Activated naive CD4-positive, alpha-beta T cell (primary cell): ENCODE data around the gene MEGF8.
A peak's percentile ranks its signal among the peaks of the same experiment; 100 is the strongest.

Experiments used
- DNase-seq, 4 experiments: peaks; one replicate each; lab custom pipeline; 2025; lab: John Stamatoyannopoulos, UW

MEGF8 gene

DNA sequence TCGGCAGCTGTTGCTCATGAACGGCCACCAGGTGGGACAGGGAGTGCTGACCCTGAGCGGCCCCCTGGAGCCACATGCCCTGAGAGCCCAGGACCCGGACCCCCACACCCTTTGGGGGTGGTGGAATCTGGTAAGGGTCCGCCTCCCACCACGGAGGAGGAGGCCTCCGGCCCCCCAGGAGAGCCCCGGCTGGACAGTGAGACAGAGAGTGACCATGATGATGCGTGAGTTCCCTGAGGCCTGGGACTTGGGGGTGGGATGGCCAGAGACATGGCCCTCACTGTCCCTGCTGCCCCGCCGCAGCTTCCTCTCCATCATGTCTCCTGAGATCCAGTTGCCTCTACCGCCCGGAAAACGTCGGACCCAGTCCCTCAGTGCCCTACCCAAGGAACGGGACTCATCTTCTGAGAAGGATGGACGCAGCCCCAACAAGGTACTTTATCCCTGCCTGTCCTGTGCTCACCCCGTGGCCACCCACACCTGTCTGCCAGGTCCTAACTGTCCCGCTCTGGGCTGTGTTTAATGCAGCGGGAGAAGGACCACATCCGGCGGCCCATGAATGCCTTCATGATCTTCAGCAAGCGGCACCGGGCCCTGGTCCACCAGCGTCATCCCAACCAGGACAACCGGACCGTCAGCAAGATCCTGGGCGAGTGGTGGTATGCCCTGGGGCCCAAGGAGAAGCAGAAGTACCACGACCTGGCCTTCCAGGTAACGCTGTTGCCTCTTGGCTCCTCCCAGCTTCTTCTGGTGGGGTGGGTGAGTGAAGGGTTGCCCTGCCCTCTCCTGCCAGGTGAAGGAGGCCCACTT is 38.2 kb upstream of the MEGF8 start:
- DNase-seq: no peak

DNA sequence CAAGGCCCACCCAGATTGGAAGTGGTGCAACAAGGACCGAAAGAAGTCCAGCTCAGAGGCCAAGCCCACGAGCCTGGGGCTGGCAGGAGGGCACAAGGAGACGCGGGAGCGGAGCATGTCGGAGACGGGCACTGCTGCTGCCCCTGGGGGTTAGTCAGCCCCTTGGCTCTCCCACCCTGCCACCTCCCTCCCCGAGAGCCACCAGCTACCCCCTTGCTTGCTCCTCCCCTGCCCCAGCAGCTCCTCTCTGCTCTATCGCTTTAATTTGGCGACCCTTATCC is 37.7 kb upstream of the MEGF8 start:
- DNase-seq: no peak

DNA sequence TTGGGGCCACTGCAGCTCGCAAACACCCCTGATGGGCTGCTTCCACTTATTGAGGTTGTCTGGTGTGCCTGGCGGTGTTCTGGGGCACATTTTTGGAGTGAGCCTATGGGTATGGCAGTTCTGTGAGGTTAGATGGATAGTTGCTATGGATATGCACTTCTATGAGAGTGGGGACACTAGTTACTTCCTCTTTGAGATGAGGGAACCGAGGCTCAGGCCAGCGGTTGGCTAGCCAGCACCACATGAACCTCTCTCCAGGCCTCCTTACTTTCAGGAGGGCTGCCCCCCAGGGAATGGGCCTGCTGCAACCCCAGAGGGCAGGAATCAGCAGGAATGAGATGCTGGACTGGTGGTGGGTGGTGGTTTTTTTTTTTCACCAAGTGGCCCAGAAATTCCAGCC is 37.0 kb upstream of the MEGF8 start:
- DNase-seq: no peak

DNA sequence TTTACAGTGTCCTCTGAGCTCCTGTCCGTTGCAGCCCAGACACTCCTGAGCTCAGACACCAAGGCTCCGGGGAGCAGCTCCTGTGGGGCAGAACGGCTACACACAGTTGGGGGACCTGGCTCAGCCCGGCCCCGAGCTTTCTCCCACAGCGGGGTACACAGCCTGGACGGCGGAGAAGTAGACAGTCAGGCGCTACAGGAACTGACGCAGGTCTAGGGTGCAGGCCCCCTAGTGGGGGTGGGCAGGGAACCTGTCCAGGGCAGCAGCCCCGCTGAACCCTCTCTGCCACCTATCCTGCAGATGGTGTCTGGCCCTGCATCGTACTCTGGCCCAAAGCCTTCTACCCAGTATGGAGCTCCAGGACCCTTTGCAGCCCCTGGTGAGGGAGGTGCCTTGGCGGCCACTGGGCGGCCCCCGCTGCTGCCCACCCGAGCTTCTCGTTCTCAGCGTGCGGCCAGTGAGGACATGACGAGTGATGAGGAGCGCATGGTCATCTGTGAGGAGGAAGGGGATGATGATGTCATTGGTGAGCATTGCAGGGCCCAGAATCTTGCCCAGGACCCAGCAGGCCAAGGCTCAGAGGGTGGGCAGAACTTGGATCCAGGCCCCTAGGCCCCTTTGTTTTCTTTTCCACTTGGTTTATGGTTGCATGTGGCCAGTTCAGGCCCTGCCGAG is 36.4 kb upstream of the MEGF8 start:
- no peak for DNase-seq

DNA sequence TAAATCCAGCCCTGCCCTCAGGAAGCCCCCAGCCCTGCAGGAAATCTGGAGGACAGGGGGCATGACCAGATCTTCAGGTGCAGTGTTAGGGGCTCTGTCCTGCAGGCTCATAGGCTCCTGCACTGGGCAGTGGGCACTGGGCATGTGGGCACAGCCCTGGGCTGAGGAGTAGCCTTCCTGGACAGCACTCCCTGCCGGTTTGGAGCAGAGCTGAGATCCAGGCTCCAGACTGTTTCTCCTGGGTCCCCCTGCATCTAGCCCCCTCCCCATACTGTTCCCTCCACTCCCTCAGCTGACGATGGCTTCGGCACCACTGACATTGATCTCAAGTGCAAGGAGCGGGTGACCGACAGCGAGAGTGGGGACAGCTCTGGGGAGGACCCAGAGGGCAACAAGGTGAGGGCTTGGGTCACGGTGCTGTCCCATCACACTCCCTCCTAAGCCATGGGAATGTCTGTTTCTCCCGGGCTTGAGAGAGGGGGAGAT is 35.8 kb upstream of the MEGF8 start:
- DNase-seq: no peak

DNA sequence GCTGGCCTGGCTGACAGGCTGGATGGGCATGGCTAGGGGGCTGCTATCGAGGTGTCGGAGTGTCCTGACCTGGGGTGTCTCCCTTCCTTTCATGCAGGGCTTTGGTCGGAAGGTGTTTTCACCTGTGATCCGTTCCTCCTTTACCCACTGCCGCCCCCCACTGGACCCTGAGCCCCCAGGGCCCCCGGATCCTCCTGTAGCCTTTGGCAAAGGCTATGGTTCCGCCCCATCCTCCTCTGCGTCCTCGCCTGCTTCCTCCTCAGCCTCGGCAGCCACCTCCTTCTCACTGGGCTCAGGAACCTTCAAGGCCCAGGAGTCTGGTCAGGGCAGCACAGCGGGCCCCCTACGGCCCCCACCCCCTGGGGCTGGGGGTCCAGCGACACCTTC is 35.3 kb upstream of the MEGF8 start:
- no peak for DNase-seq

DNA sequence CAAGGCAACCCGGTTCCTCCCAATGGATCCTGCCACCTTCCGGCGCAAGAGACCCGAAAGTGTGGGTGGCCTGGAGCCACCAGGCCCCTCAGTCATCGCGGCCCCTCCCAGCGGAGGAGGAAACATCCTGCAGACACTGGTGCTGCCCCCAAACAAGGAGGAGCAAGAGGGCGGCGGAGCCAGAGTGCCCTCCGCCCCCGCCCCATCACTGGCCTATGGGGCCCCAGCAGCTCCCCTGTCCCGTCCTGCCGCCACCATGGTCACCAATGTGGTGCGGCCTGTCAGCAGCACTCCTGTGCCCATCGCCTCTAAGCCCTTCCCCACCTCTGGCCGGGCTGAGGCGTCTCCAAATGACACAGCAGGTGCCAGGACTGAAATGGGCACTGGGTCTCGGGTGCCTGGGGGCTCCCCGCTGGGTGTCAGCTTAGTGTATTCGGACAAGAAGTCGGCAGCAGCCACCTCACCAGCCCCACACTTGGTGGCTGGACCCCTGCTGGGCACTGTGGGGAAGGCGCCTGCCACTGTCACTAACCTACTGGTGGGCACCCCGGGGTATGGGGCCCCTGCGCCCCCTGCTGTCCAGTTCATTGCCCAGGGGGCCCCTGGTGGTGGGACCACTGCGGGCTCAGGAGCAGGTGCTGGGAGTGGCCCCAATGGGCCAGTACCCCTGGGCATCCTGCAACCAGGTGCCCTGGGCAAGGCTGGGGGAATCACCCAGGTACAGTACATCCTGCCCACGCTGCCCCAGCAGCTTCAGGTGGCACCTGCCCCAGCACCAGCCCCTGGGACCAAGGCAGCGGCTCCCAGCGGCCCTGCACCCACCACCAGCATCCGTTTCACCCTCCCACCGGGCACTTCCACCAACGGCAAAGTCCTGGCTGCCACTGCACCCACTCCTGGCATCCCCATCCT is 34.7 kb upstream of the MEGF8 start:
- DNase-seq: peak in 3 of 4 experiments; percentile 32 to 62 (median 33)

DNA sequence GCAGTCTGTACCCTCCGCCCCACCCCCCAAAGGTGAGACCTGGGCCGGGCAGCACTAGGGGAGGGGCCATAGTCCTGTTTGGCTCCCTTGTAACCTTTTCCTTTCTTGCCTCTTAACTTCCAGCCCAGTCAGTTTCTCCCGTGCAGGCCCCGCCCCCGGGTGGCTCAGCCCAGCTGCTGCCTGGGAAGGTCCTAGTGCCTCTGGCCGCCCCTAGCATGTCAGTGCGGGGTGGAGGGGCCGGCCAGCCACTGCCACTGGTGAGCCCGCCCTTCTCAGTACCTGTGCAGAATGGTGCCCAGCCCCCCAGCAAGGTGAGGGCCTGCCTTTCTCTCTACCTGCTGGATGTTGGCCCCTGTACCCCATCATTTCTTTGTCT is 34.0 kb upstream of the MEGF8 start:
- DNase-seq: no peak

DNA sequence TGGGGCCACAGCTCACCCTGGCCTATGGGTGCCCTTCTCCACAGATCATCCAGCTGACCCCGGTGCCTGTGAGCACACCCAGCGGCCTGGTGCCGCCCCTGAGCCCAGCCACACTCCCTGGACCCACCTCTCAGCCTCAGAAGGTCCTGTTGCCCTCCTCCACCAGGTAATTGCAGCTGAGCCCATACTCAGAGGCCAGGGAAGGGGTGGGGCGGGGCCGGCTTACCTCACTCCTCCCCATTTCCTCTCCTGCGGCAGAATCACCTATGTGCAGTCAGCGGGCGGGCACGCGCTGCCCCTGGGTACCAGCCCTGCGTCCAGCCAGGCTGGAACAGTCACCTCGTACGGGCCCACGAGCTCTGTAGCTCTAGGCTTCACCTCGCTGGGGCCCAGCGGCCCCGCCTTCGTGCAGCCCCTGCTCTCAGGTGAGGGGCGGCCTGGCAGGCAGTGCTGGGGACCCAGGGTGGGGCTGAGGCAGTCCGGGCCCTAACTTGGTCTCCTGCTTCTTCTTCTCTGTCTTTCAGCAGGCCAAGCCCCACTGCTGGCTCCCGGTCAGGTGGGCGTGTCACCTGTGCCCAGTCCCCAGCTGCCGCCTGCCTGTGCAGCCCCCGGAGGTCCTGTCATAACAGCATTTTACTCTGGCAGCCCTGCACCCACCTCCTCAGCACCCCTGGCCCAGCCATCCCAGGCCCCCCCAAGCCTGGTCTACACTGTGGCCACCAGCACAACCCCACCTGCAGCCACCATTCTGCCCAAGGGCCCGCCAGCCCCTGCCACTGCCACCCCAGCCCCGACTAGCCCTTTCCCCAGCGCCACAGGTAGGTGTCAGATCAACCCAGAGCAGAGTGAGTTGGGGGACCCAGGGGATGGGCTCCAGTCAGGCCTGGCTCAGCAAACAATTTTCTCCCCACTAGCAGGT is 33.1 kb upstream of the MEGF8 start:
- no peak for DNase-seq

DNA sequence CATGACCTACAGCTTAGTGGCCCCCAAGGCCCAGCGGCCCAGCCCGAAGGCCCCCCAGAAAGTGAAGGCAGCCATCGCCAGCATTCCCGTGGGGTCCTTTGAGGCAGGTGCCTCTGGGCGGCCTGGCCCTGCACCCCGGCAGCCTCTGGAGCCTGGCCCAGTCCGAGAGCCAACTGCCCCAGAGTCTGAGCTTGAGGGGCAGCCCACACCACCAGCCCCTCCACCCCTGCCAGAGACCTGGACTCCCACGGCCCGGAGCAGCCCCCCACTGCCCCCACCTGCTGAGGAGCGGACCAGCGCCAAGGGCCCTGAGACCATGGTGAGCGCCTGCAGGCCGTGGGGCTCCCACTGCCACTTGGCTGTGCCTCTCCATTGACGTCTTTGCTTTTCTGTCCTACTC is 32.5 kb upstream of the MEGF8 start:
- no peak for DNase-seq

DNA sequence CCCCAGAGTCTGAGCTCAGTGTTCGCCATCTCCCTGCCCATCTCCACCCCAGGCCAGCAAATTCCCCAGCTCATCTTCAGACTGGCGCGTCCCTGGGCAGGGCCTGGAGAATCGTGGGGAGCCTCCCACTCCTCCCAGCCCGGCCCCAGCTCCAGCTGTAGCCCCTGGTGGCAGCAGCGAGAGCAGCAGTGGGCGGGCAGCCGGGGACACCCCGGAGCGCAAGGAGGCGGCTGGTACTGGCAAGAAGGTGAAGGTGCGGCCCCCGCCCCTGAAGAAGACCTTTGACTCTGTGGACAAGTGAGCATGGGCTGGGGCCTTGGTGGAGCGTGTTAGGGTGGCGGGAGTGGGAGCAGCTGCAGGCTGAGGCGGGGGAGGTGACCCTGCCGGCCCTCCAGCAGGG is 31.9 kb upstream of the MEGF8 start:
- no peak for DNase-seq

DNA sequence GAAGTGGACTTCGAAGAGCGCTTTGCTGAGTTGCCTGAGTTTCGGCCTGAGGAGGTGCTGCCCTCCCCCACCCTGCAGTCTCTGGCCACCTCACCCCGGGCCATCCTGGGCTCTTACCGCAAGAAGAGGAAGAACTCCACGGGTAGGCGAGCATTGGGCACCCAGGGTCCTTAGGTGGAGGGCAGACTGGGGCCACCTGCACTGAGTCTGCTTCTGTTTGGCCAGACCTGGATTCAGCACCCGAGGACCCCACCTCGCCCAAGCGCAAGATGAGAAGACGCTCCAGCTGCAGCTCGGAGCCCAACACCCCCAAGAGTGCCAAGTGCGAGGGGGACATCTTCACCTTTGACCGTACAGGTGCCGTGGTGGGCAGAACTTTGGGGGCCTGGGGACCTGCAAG is 31.5 kb upstream of the MEGF8 start:
- DNase-seq: no peak

DNA sequence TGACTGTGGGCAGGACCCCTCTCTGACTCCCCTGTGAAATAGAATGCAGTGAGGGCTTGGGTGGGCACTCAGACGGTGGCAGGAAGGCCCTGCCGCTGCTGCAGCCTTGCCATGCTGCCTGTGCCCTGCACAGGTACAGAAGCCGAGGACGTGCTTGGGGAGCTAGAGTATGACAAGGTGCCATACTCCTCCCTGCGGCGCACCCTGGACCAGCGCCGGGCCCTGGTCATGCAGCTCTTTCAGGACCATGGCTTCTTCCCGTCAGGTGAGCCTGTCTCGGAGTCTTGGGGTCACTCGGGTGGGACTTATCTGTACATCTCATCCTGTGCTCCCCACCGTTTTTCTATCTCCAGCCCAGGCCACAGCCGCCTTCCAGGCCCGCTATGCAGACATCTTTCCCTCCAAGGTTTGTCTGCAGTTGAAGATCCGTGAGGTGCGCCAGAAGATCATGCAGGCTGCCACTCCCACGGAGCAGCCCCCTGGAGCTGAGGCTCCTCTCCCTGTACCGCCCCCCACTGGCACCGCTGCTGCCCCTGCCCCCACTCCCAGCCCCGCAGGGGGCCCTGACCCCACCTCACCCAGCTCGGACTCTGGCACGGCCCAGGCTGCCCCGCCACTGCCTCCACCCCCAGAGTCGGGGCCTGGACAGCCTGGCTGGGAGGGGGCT is 30.8 kb upstream of the MEGF8 start:
- no peak for DNase-seq

DNA sequence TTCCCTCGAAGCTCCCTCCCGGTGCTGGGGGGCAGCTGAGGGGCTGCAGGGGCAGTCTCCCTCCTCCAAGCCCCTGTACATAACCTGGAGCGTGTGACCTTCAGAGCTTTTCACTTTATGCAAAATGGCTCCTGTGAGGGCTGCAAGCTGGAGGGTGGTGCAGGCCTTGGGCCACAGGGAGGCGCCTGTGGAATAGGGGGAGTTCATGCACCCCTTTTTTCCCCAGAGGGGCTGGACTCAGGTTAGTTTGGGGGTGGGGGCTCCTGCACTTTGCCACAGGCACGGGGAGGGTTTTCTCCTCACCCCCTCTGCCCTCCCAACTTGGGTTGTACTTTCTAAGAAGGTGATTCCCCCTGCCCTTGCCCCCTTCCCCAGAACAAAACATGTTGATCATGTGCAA is 30.1 kb upstream of the MEGF8 start:
- DNase-seq: no peak

DNA sequence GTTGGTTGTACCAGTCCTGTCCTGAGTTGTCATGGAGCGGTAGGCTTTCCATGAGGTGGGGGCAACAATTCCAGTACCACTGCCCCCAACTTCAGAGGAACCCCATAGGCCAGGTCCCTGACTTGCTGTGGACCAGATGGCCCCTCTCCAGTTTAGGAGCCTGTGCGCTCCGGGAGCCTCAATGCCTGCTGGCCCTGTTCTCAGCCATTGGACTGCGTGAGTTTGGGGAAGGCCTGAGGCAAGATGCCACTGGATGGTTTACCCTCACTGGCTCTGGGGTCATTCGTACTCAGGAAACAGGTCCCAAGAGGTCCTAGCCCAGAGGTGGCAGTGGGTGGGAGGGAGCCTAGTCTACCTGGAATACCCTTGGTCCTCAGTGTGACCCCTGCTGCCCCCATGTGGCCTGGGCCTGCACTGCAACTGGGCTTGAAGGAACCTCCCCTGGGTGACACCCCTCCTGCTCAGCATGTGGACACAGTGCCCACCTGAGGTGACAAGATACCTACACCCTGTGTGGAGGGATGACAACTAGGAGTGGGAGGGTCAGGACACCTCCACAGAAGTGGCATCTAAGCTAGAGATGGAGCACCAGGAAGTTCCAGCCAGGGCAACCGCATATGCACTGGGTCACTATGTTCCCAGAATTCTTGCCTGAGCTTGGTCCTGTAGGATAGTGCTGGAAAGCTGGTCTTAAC is 29.5 kb upstream of the MEGF8 start:
- DNase-seq: peak; percentile 86 to 93 (median 92)

DNA sequence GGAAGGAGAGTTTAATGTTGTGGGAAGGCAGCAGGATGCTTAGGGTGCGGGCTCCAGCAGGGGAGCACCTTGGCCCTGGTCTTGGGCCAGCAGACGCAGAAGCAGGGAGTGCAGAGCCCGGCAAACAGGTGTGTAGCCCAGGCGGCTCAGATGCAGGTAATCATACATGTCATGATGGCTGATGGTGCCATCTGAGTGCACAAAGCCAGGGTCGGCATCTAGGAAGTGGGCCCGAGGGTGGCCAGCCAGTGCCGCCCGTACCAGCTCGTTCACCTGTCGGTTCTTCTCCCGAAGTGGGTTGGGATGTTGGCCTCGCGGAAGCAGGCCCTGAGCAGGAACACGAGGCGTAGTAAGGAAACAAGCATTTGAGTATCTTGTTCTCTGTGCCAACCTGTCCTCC is 28.4 kb upstream of the MEGF8 start:
- no peak for DNase-seq

DNA sequence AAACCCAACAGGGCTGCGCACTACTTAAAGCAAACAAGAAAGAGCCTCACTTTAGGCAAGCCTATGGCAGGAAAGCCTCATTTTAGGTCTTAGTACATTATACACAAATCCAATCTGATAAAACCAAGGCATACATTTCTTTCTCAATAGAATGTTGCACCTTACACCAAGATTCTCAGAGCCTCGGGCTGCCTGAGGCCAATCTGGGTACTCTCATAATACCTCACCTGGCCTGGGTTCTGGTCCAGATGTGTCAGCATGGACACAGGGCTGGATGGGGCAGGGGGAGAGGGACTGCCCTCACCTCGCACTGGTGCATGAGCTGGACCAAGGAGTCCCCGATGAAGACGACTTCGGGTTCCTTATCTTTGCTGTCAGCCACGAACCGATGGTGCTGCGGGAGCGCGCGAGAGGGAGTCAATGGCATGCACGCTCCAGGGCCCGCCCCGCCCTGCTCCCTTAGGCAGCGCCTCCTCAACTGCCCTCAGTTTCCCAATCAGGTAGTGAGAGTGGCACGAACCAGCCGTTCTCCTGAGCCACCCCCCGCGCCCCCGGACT is 23.7 kb upstream of the MEGF8 start, which contains the start of gene PRR19:
TSS of gene PRR19 (plus strand) at position 487 of the 558 bp plus-strand sequence. CDS start 7,453 bp downstream, outside the sequence.
- DNase-seq: no peak

DNA sequence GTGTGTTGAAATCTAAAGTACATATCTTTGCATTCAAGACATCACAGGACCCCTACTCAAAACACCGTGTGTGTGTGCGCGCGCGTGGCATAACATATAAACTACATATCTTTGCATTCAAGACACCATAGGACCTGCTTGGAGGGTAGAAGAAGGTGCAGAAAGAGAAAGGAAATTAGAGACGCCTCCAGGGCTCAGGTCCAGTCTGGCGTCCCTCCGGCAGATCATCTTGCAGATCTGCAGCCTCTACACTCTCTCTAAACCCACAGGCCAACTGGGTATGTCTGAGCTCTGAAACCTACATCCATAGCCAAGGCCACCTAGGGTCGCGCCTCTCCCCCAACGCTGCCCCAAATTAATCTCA is 22.4 kb upstream of the MEGF8 start:
- no peak for DNase-seq

DNA sequence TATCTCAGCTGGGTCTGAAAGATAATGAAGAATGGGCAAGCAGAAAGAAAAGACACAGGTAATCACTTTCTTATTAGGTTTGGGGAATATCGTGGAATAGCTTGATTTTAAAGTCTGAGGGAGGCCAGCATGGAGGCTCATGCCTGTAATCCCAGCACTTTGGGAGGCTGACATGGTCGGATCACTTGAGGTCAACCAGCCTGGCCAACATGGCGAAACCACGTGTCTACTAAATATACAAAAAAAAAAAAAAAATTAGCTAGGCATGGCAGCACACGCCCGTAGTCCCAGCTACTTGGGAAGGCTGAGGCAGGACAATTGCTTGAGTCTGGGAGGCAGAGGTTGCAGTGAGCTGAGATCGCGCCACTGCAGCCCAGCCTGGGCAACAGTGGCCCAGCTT is 21.6 kb upstream of the MEGF8 start:
- DNase-seq: no peak

DNA sequence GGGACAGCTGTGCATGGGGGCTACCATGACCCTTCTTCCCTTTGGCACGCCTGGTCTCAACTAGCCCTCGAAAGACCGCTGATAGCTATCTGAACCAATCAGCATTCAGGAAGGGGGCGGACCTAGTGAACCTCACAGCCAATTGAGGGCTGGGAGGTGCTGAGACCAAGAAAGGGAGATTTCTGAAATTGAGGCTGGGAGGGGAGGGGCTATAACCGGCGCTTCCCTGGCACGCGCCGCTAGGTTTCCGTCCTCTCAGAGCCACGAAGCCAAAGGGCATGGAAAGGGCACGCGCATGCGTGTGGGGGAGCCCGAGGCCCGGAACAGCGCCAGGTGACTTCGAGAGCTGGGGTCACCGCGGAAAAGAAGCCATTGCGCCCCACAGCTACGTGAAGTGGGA is 18.8 kb upstream of the MEGF8 start:
- no peak for DNase-seq
